Bronchial epithelial cell (primary cell): ENCODE measurements around the gene ZEB1. TPM values are rescaled to one million over a fixed set of nuclear protein-coding genes. Genes with fewer than 3 reads are reported as not detected.
"Not testable (repeated sequence)": the region's sequence is repeated elsewhere in the genome, so short reads cannot be mapped to it uniquely, and the experiment has no call there.

Source experiments
- DNase-seq: peaks from one replicate; pipeline ENCODE4 v3.0.0-alpha.2; 2010; ENCODE audit warnings: low read depth
- FAIRE-seq: peaks from 2 replicates; lab custom pipeline; 2011; peaks lifted over from hg19 to GRCh38; lab: Jason Lieb, UNC
- H3K27me3 ChIP-seq: 2 replicates; pipeline ENCODE4 v1.5.1; 2011; ENCODE audit warnings: low read length; ENCODE audit not compliant: control insufficient read depth, insufficient read depth
- H3K36me3 ChIP-seq: 2 replicates; pipeline ENCODE4 v1.5.1; 2011; ENCODE audit warnings: low read length; ENCODE audit not compliant: control insufficient read depth, insufficient read depth
- H3K4me3 ChIP-seq: 2 replicates; pipeline ENCODE4 v1.5.1; 2011; ENCODE audit warnings: mild to moderate bottlenecking, low read depth, low read length, control low read depth
- total RNA-seq: library from RNA; depleted of rRNA; stranded (reverse); fragments of >200 nt; gene quantifications from 2 replicates; pipeline ENCODE4 v1.2.1, GENCODE V29; 2014
- TF ChIP-seq, protein P1 (sequence below): IDR thresholded peaks from 2 replicates; pipeline ENCODE4 v1.5.1; 2011; ENCODE audit warnings: mild to moderate bottlenecking, moderate library complexity, low read length, control low read depth, inconsistent platforms; ENCODE audit not compliant: insufficient read depth, severe bottlenecking

ZEB1 gene
- total RNA-seq, 1 donor from 2014 or later: 2.6 TPM

DNA sequence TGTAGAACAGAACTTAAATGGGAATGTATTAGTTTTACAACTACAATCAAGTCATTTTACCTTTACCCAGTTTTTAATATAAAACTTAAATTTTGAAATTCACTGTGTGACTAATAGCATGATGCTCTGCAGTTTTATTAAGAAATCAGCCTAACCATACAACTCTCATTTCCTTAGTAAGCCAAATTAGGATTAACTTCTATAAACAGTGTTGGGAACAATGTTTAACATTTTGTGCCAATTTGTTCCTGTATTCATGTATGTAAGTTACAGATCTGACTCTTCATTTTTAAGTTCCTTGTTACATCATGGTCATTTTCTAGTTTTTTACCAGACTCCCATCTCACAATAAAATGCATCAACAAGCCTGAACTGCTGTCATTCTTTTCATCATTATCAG lies 209.8 kb downstream of the ZEB1 start:
- Histone ChIP-seq H3K27me3 (no peaks in the 10 kb centered on the region), H3K4me3 (no peak overlapping the region), H3K36me3 (no peaks in the 10 kb centered on the region)
- FAIRE-seq: no peak
- no peak for DNase-seq
- TF ChIP-seq, protein P1, sequence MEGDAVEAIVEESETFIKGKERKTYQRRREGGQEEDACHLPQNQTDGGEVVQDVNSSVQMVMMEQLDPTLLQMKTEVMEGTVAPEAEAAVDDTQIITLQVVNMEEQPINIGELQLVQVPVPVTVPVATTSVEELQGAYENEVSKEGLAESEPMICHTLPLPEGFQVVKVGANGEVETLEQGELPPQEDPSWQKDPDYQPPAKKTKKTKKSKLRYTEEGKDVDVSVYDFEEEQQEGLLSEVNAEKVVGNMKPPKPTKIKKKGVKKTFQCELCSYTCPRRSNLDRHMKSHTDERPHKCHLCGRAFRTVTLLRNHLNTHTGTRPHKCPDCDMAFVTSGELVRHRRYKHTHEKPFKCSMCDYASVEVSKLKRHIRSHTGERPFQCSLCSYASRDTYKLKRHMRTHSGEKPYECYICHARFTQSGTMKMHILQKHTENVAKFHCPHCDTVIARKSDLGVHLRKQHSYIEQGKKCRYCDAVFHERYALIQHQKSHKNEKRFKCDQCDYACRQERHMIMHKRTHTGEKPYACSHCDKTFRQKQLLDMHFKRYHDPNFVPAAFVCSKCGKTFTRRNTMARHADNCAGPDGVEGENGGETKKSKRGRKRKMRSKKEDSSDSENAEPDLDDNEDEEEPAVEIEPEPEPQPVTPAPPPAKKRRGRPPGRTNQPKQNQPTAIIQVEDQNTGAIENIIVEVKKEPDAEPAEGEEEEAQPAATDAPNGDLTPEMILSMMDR: no peak

DNA sequence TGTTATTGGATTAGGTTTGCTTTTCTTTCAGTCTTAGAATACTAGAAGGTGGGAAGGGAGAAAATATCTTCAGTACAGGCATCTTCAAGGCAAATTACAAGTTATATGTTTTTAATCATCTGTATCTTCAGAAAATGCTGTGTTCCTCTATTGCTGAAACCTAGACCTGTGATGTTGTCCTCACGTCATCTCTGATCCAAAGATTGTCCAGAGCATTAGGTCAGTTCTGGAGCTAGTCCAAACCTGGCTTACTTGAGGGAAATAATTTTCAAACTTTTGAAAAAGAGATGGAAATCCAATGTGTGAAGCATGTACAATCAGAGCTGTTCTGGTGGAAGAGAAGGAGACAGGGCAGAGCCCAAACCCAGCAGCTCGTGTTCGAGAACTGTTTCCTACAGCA lies 217.3 kb downstream of the ZEB1 start:
- H3K36me3 ChIP-seq: no peaks in the 10 kb centered on the region
- no peaks in the 10 kb centered on the region for H3K27me3 ChIP-seq
- TF ChIP-seq, protein P1: no peak
- no peak overlapping the region for H3K4me3 ChIP-seq
- DNase-seq: no peak
- FAIRE-seq: no peak

- DNase-seq (peak; percentile 32), FAIRE-seq (no peak)
- Histone ChIP-seq H3K4me3 (no peak overlapping the region), H3K27me3 (no peaks in the 10 kb centered on the region), H3K36me3 (no peaks in the 10 kb centered on the region)
- TF ChIP-seq, protein P1: no peak
Observed at GRCh38 chr10:31549896-31550295, 230.9 kb downstream of the ZEB1 start.

DNA sequence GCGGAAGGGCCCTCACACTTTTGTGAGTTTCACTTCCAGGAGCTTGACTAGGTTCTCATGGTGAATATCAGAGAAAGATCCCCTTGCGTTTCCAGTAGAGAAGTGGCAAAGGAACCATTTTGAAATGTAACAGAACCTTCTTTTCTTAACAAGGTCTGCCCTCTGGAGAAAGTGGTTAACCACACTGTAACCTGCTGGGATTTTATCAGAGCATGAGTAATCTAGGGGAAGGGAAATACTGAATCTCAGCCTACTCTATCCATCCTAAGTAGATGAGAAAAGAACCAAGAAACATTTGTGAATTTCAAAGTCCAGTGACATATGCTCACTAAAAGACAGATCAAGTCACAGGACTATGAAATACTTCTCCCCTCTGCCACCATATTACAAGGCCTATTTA lies 235.5 kb downstream of the ZEB1 start:
- DNase-seq (no peak), FAIRE-seq (no peak)
- Histone ChIP-seq H3K27me3 (no peaks in the 10 kb centered on the region), H3K4me3 (no peak overlapping the region), H3K36me3 (no peaks in the 10 kb centered on the region)
- TF ChIP-seq, protein P1: no peak

GRCh38 chr10:31557854-31558253 lies 238.8 kb downstream of the ZEB1 start:
- TF ChIP-seq, protein P1: no peak
- no peaks in the 10 kb centered on the region for H3K36me3 ChIP-seq
- H3K4me3 ChIP-seq: no peak overlapping the region
- no peak for DNase-seq
- no peak for FAIRE-seq
- no peaks in the 10 kb centered on the region for H3K27me3 ChIP-seq

DNA sequence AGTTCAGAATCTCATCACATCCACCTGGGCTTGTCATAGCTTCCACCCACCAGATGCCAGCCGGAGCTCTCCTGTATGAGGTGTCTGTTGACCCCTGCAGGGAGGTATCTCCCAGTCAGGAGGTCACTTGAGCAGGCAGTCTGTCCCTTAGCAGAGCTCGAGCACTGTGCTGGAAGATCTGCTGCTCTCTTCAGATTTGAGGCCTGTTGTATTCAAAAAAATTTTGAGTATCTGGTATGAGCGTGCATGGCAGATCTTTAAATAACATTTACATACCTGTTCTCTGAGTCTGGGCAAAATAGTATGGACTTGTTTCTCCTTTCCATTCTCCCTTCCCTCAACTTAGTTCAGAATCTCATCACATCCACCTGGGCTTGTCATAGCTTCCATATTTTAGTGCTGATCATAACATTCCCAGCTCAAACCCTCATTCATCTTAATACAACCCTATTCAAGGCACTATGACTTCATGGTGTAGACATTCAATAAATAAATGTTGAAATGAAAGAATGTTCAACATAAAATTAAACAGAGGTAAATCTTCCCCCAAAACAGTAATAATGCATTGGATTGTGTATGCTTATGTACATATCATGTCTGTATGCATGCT lies 249.3 kb downstream of the ZEB1 start:
- peak; percentile 72 for FAIRE-seq
- H3K36me3 ChIP-seq, H3K4me3 ChIP-seq, H3K27me3 ChIP-seq, DNase-seq: not testable (repeated sequence)
